H1 (cell line): ENCODE results near the gene CUX1. TPM values are rescaled to one million over a fixed set of nuclear protein-coding genes. Genes with fewer than 3 reads are reported as not detected.

ENCODE experiments used
- CTCF ChIA-PET: fragments of 300-600 bp; sonication (Branson Sonifier 250); formaldehyde crosslinking; loops from one replicate; lab custom pipeline; 2021; ENCODE audit not compliant: partially characterized antibody; lab: Charles Lee
- POLR2A ChIA-PET: fragments of 300-600 bp; sonication (Branson Sonifier 250); formaldehyde crosslinking; loops from one replicate; lab custom pipeline; 2021; ENCODE audit warnings: inconsistent platforms; ENCODE audit not compliant: partially characterized antibody; lab: Charles Lee
- DNase-seq, 2 experiments: peaks; one replicate each; pipeline versions ENCODE4 v3.0.0 to v3.0.0-alpha.2; 2010 to 2022; ENCODE audit warnings: low spot score in 2 of 2, low read depth in 1 of 2, mixed read lengths in 1 of 2
- FAIRE-seq: peaks from 2 replicates; lab custom pipeline; 2011; peaks lifted over from hg19 to GRCh38; lab: Jason Lieb, UNC
- H2AFZ ChIP-seq: 2 replicates; pipeline ENCODE4 v1.8.1; 2012; ENCODE audit warnings: low read length, inconsistent platforms
- H2AK5ac ChIP-seq: 2 replicates; pipeline ENCODE4 v1.6.1; 2013; ENCODE audit warnings: low read depth, low read length
- H2BK120ac ChIP-seq: replicated peaks from 2 replicates; pipeline ENCODE3; 2013; ENCODE audit warnings: low read depth, low read length, inconsistent platforms
- H2BK12ac ChIP-seq: 2 replicates; pipeline ENCODE4 v1.6.1; 2013; ENCODE audit warnings: low read depth, low read length
- H2BK15ac ChIP-seq: 2 replicates; pipeline ENCODE4 v1.6.1; 2013; ENCODE audit warnings: low read length
- H2BK20ac ChIP-seq: 2 replicates; pipeline ENCODE4 v1.6.1; 2013; ENCODE audit warnings: low read length
- H2BK5ac ChIP-seq: 2 replicates; pipeline ENCODE4 v1.6.1; 2013; ENCODE audit warnings: low read depth, low read length
- H3K14ac ChIP-seq: 2 replicates; pipeline ENCODE4 v1.6.1; 2013; ENCODE audit warnings: inconsistent platforms; ENCODE audit not compliant: insufficient read length
- H3K18ac ChIP-seq: 2 replicates; pipeline ENCODE4 v1.6.1; 2013; ENCODE audit warnings: low read length; ENCODE audit errors: extremely low read depth
- H3K23ac ChIP-seq: 2 replicates; pipeline ENCODE4 v1.6.1; 2013; ENCODE audit warnings: inconsistent platforms; ENCODE audit not compliant: insufficient read length
- H3K23me2 ChIP-seq: 2 replicates; pipeline ENCODE4 v1.6.1; 2013; ENCODE audit warnings: low read depth, low read length
- H3K27ac ChIP-seq: 2 replicates; pipeline ENCODE4 v1.6.1; 2011; ENCODE audit warnings: low read depth, low read length, inconsistent platforms
- H3K27me3 ChIP-seq, 4 experiments: replicated peaks in 1 of 4; 1 replicate in 1 of 4; 2 replicates in 3 of 4; pipeline versions ENCODE4 v1.6.1 to v1.8.1; 2011 to 2013; ENCODE audit warnings: low read length in 3 of 4, mild to moderate bottlenecking in 3 of 4, inconsistent platforms in 2 of 4, mixed read lengths in 2 of 4, moderate library complexity in 1 of 4; ENCODE audit not compliant: control insufficient read depth in 3 of 4, insufficient read depth in 3 of 4; ENCODE audit errors: extremely low read depth in 1 of 4
- H3K36me3 ChIP-seq, 4 experiments: 2 replicates each; pipeline versions ENCODE4 v1.6.1 to v1.8.1; 2011 to 2013; ENCODE audit warnings: mild to moderate bottlenecking in 4 of 4, low read length in 3 of 4, moderate library complexity in 2 of 4, control low read depth in 1 of 4, inconsistent platforms in 1 of 4; ENCODE audit not compliant: insufficient read depth in 4 of 4, control insufficient read depth in 2 of 4
- H3K4ac ChIP-seq: replicated peaks from 2 replicates; pipeline ENCODE3; 2013; ENCODE audit warnings: low read length, low read depth, mixed read lengths, inconsistent platforms; ENCODE audit not compliant: insufficient read length
- H3K4me1 ChIP-seq, 4 experiments: replicated peaks in 1 of 4; 1 replicate in 1 of 4; 2 replicates in 3 of 4; pipeline versions ENCODE4 v1.6.1 to v1.8.1; 2011 to 2013; ENCODE audit warnings: low read length in 3 of 4, inconsistent platforms in 2 of 4, mixed read lengths in 1 of 4; ENCODE audit not compliant: insufficient read depth in 4 of 4, control insufficient read depth in 3 of 4
- H3K4me2 ChIP-seq, 2 experiments: 2 replicates each; pipeline versions ENCODE4 v1.6.1 to v1.8.1; 2011 to 2013; ENCODE audit warnings: low read depth in 2 of 2, low read length in 2 of 2, control low read depth in 1 of 2, inconsistent platforms in 1 of 2, mild to moderate bottlenecking in 1 of 2; ENCODE audit not compliant: insufficient read depth in 1 of 2
- H3K4me3 ChIP-seq, 4 experiments: fragments of 200-600, 300-600 bp in 1 of 4; sonication (generic), shearing (Covaris generic), sonication (Bioruptor Twin) in 1 of 4; 2 replicates each; pipeline versions ENCODE4 v1.5.1 to v1.8.1; 2011 to 2016; ENCODE audit warnings: low read length in 4 of 4, low read depth in 3 of 4, control low read depth in 2 of 4, inconsistent platforms in 2 of 4, mild to moderate bottlenecking in 2 of 4, mixed read lengths in 1 of 4, moderate library complexity in 1 of 4; ENCODE audit not compliant: insufficient read depth in 2 of 4; ENCODE audit errors: extremely low read depth in 1 of 4
- H3K56ac ChIP-seq: replicated peaks from 2 replicates; pipeline ENCODE3; 2013; ENCODE audit warnings: low read depth, mild to moderate bottlenecking, mixed read lengths, low read length, inconsistent platforms; ENCODE audit not compliant: insufficient read length
- H3K79me1 ChIP-seq: 2 replicates; pipeline ENCODE4 v1.6.1; 2013; ENCODE audit warnings: low read depth, low read length, control low read depth
- H3K79me2 ChIP-seq, 2 experiments: 2 replicates each; pipeline versions ENCODE4 v1.6.1 to v1.8.1; 2012 to 2013; ENCODE audit warnings: low read length in 2 of 2, mild to moderate bottlenecking in 2 of 2, inconsistent platforms in 1 of 2; ENCODE audit not compliant: insufficient read depth in 2 of 2, control insufficient read depth in 1 of 2
- H3K9ac ChIP-seq, 4 experiments: replicated peaks in 1 of 4; 1 replicate in 1 of 4; 2 replicates in 3 of 4; pipeline versions ENCODE4 v1.6.1 to v1.8.1; 2011 to 2013; ENCODE audit warnings: low read depth in 3 of 4, low read length in 3 of 4, control low read depth in 2 of 4, mild to moderate bottlenecking in 2 of 4, moderate library complexity in 2 of 4, inconsistent platforms in 1 of 4; ENCODE audit errors: extremely low read depth in 1 of 4
- H3K9me3 ChIP-seq, 2 experiments: 2 replicates each; pipeline versions ENCODE4 v1.6.1 to v1.8.1; 2012 to 2013; ENCODE audit warnings: mild to moderate bottlenecking in 2 of 2, moderate library complexity in 2 of 2, control low read depth in 1 of 2, inconsistent platforms in 1 of 2, low read depth in 1 of 2, low read length in 1 of 2, mixed read lengths in 1 of 2; ENCODE audit not compliant: insufficient read depth in 2 of 2
- H4K20me1 ChIP-seq, 2 experiments: replicated peaks in 1 of 2; 2 replicates each; pipeline versions ENCODE3 to v1.8.1; 2011 to 2013; ENCODE audit warnings: inconsistent platforms in 2 of 2, low read length in 2 of 2, mild to moderate bottlenecking in 1 of 2; ENCODE audit not compliant: insufficient read depth in 2 of 2, control insufficient read depth in 1 of 2
- H4K5ac ChIP-seq: 2 replicates; pipeline ENCODE4 v1.6.1; 2013; ENCODE audit warnings: low read length, low read depth, mixed read lengths, inconsistent platforms; ENCODE audit not compliant: insufficient read length
- H4K8ac ChIP-seq: 2 replicates; pipeline ENCODE4 v1.8.0; 2013; ENCODE audit warnings: mild to moderate bottlenecking, moderate library complexity, low read length, inconsistent platforms; ENCODE audit not compliant: insufficient read depth; ENCODE audit errors: extremely low read depth
- H4K91ac ChIP-seq: replicated peaks from 2 replicates; pipeline ENCODE3; 2013; ENCODE audit warnings: low read length, mixed read lengths, inconsistent platforms; ENCODE audit not compliant: insufficient read length
- CBX8 ChIP-seq: fragments of 300-800, 300-1000 bp; sonication (generic); IDR thresholded peaks from 2 replicates; pipeline ENCODE4 v1.7.1; 2016; ENCODE audit warnings: low read depth, low read length, borderline replicate concordance
- HDAC6 ChIP-seq: IDR thresholded peaks from one replicate; pipeline ENCODE4 v1.7.1; 2012; ENCODE audit warnings: low read depth, mild to moderate bottlenecking, inconsistent platforms, low read length, moderate library complexity
- JUND ChIP-seq: IDR thresholded peaks from 2 replicates; pipeline ENCODE4 v1.6.1; 2011; ENCODE audit warnings: mild to moderate bottlenecking, improper control_type of control experiment, low read length
- KDM5A ChIP-seq: fragments of 200-600 bp; IDR thresholded peaks from 2 replicates; pipeline ENCODE4 v1.7.1; 2012; ENCODE audit warnings: mild to moderate bottlenecking, low read length, inconsistent platforms, mixed read lengths
- POLR2A ChIP-seq, 2 experiments: IDR thresholded peaks; 1 replicate in 1 of 2; 2 replicates in 1 of 2; pipeline ENCODE4 v1.6.1; 2011; ENCODE audit warnings: low read depth in 2 of 2, low read length in 2 of 2, mild to moderate bottlenecking in 2 of 2; ENCODE audit errors: control extremely low read depth in 1 of 2
- POLR2AphosphoS5 ChIP-seq: IDR thresholded peaks from 2 replicates; pipeline ENCODE4 v1.6.1; 2011; ENCODE audit warnings: low read depth, low read length
- SIN3A ChIP-seq, 2 experiments: IDR thresholded peaks in 1 of 2; conservative IDR thresholded peaks in 1 of 2; 2 replicates each; pipeline ENCODE4 v1.6.1; 2011 to 2012; ENCODE audit warnings: low read length in 2 of 2, improper control_type of control experiment in 1 of 2, low read depth in 1 of 2, mild to moderate bottlenecking in 1 of 2
- TAF7 ChIP-seq: optimal IDR thresholded peaks from 2 replicates; pipeline ENCODE3; 2011; ENCODE audit warnings: low read depth, mild to moderate bottlenecking, inconsistent platforms, low read length, moderate library complexity, borderline replicate concordance
- TBP ChIP-seq: IDR thresholded peaks from 2 replicates; pipeline ENCODE4 v1.6.1; 2011; ENCODE audit warnings: low read depth, low read length, improper control_type of control experiment
- TCF12 ChIP-seq: IDR thresholded peaks from 2 replicates; pipeline ENCODE4 v1.6.1; 2011; ENCODE audit warnings: low read depth, mild to moderate bottlenecking, low read length
- WGBS, 2 experiments: shearing (Covaris generic) in 1 of 2; methylation state at CpG; one replicate each; pipeline versions ENCODE4 v1.1.6 to v1.1.7; 2013 to 2015; ENCODE audit warnings: low lambda C conversion rate in 2 of 2, mixed read lengths in 2 of 2, inconsistent platforms in 1 of 2, low coverage in 1 of 2, missing lambda C conversion rate in 1 of 2; ENCODE audit not compliant: insufficient replicate concordance in 2 of 2, insufficient coverage in 1 of 2, insufficient read length in 1 of 2; ENCODE audit errors: extremely low coverage in 1 of 2, missing lambda C conversion rate in 1 of 2; 5-methylcytosine and 5-hydroxymethylcytosine counted together
- polyA plus RNA-seq, 7 experiments: library from polyadenylated mRNA; depleted of rRNA in 3 of 7; stranded (reverse) in 5 of 7; unstranded in 2 of 7; fragments of >200 nt in 5 of 7; fragments of 200-250 nt in 2 of 7; gene quantifications; 1 replicate in 5 of 7; 2 replicates in 1 of 7; 4 replicates in 1 of 7; pipeline versions ENCODE4 v1.2.1 to v1.2.3, GENCODE V29; 2011 to 2013; ENCODE audit warnings: missing spikeins in 2 of 7, mixed read lengths in 2 of 7
- total RNA-seq: library from RNA; stranded (reverse); fragmentation: NEBNext Ultra II Directional; extraction: Animal tissue kit (Norgen Biotek cat#: 25700); gene quantifications from 2 replicates; pipeline ENCODE4 v1.2.1, GENCODE V29; 2021

The CUX1 gene
- total and polyA plus RNA-seq, 2 of the 8 experiments (the other 6 are each of a cell fraction or from before 2014, with no cell fraction given), result 21.6 to 65.9 TPM

- peaks cover 14% of the 10 kb centered on the region; the same call in 1 of the 2 replicates for H3K23me2 ChIP-seq
- no peak within 1 kb of the TSS; the same call in 1 of the 2 replicates for H2AFZ ChIP-seq
- DNase-seq, result peak in 1 of 2 experiments; percentile 79
- H3K4me3 ChIP-seq, result peak within 1 kb of the TSS; percentile 71 to 97 (median 82)
- no peak within 1 kb of the TSS for H2BK120ac ChIP-seq
- peak within 1 kb of the TSS; percentile 43; the same call in 1 of the 2 replicates for H2BK12ac ChIP-seq
- POLR2A ChIA-PET, result no interaction called here
- peak within 1 kb of the TSS in 3 of 4 experiments; percentile 13 to 34 (median 32); a peak in 6 of 7 replicates for H3K9ac ChIP-seq
- H2AK5ac ChIP-seq, result no peak within 1 kb of the TSS
- H3K27me3 ChIP-seq, result peaks cover 0 to 4% (median 3%) of the 10 kb centered on the region in 4 experiments; a peak in 3 of 7 replicates
- H3K4me1 ChIP-seq, result peaks cover 2 to 14% (median 8%) of the 10 kb centered on the region in 4 experiments; a peak in 6 of 7 replicates
- H3K56ac ChIP-seq, result peak within 1 kb of the TSS; percentile 46
- no peaks in the 10 kb centered on the region for H3K79me2 ChIP-seq
- CTCF ChIA-PET, result interaction anchor here (2.4 kb wide), 1 partner anchor 105 kb away, joined by 11 read pairs; no protein-coding TSS in a partner anchor
- H3K18ac ChIP-seq, result peak within 1 kb of the TSS; percentile 87
- no peak within 1 kb of the TSS for H3K14ac ChIP-seq
- H4K5ac ChIP-seq, result peak within 1 kb of the TSS; percentile 88
- 2% methylated on average over 30 of the region's 116 CpGs; no CpG with 5 or more reads in 1 of the 2 experiments for WGBS, 2 experiments
- H4K91ac ChIP-seq, result peak within 1 kb of the TSS; percentile 85
- peak within 1 kb of the TSS; percentile 94 for H3K4ac ChIP-seq
- H2BK5ac ChIP-seq, result no peak within 1 kb of the TSS; the same call in 1 of the 2 replicates
- H2BK20ac ChIP-seq, result no peak within 1 kb of the TSS
- peak within 1 kb of the TSS; percentile 61; the same call in 1 of the 2 replicates for H2BK15ac ChIP-seq
- FAIRE-seq, result no peak
- peak within 1 kb of the TSS; percentile 76 to 92 for H3K4me2 ChIP-seq
- H3K9me3 ChIP-seq, result no peaks in the 10 kb centered on the region
- H4K20me1 ChIP-seq, result peaks cover 8 to 26% of the 10 kb centered on the region in 2 experiments
- no peaks in the 10 kb centered on the region for H3K36me3 ChIP-seq
- H3K23ac ChIP-seq, result no peak within 1 kb of the TSS
- H4K8ac ChIP-seq, result peak within 1 kb of the TSS; percentile 64
- no peak within 1 kb of the TSS; the same call in 1 of the 2 replicates for H3K27ac ChIP-seq
- peaks cover 5% of the 10 kb centered on the region for H3K79me1 ChIP-seq
- TF ChIP-seq KDM5A (no peak), POLR2A (IDR thresholded peaks at IDR 0.05; ENCODE audit: control extremely low read depth in 1 of 2, low read depth in 2 of 2, low read length in 2 of 2) (peak in 1 of 2 experiments; percentile 23; a peak in 1 of 3 replicates), SIN3A (conservative IDR thresholded peaks at IDR 0.05 in 1 of 2, IDR thresholded peaks at IDR 0.05 in 1 of 2; ENCODE audit: low read depth in 1 of 2, low read length in 2 of 2) (0 out of 4 replicates have a peak, but pooled peaks of 1 of the 2 experiments have one; percentile 32), POLR2AphosphoS5 (peak; percentile 45; the same call in 1 of the 2 replicates), HDAC6 (no peak), TAF7 (peak; percentile 24), CBX8 (no peak), TCF12 (no peak), JUND (no peak), TBP (no peak)
Observed at GRCh38 chr7:102286237-102287110, 469.0 kb downstream of the CUX1 start, which contains the start of gene SH2B2. Gene SH2B2, plus strand, starts transcription at chr7:102286868. Its CDS starts 13,683 bp downstream, at chr7:102300551.
